Measurements from ENCODE around the gene CCSER1. TPM values are rescaled to one million over a fixed set of nuclear protein-coding genes. Genes with fewer than 3 reads are reported as not detected.

The CCSER1 gene
- total and polyA plus RNA-seq, 2 of the 8 experiments (the other 6 are each of a cell fraction or from before 2014, with no cell fraction given), result 0.26 to 0.84 TPM

DNA sequence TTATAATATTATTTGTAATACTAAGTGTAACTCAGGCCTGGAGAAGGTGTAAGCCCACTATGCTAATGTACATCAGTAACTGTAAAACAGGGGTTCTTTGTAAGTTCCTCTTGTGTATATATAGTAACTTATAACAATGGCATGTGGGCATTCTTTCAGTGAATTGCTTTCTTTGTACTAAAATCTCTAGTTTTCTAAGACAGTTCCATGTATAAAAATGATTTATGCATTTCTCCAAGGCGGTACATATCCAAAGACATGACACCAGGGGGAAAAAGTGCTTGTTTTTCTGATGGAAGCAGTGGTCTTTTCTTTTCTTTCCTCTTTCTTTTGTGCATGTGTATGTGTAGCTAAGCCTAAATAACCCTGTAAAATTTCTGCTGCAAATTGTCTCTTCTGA lies 1474.2 kb downstream of the CCSER1 start (continued):
- no peak for TF ChIP-seq NANOG (IDR thresholded peaks at IDR 0.05; ENCODE audit: insufficient read depth, low read depth, low read length, poor library complexity, severe bottlenecking)
- no peak for TF ChIP-seq SP2 (IDR thresholded peaks at IDR 0.05; ENCODE audit: low read length)
- no peak for TF ChIP-seq CTBP2 (IDR thresholded peaks at IDR 0.05; ENCODE audit: borderline replicate concordance, insufficient read depth, insufficient read length, low read length)
